HL-60/S4 treated with phorbol 12-myristate 13-acetate at 8.2 ng/mL for 4 days and 3 days (cell line): ENCODE data around the gene C1GALT1.
"Not testable (repeated sequence)": the region's sequence is repeated elsewhere in the genome, so short reads cannot be mapped to it uniquely, and the experiment has no call there.

ENCODE experiments used
- in situ Hi-C: fragments of 300-500 bp; cut with MboI; formaldehyde crosslinking; loops from 2 replicates; pipeline ENCODE4 v1.15.0; 2022; ENCODE audit warnings: low sequenced_read_pairs

The C1GALT1 gene

DNA sequence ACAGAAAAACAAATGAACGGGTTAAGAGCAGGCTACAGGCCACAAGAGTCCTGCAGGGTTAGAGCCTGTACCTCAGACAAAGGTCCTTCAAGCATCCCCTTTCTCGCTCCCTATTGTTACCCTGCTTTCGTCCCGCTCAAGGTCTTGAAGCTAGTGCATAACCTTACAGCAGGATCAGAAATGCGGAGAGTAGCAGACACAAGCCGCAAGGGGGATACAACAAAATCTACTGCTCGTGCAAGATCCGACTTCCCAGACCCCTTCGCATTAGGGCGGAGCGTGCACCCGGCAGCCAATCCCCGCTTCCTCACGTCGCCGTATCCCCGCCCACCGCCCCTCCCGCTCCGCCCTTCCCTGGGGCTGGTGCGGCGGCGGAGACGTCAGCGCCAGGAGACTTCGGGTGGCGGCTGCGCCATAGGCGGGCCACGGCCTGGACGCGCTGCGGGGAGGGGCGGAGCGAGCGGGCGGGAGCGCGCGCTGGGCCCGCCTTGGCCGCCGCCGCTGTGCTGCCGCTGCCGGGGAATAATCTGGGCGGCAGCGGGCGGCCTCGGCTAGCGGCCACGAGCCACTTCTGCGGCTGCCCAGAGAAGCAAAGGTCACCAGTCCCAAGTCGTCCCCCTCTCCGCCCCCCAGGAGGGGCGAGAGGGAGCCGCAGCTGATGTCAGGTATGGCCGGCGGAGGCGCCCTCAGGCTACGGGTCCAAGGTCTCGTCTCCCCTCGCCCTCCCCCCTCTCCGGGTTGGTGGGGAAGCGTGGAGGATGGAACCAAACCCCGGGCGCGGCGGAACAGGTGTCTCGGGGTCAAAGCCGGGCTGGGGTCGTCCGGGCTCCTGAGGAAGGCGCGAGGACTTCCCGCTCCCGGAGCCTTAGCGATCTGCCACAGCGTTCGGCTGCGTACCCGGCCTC is at the start of gene C1GALT1:
TSS of gene C1GALT1 (plus strand) at position 389 of the 905 bp plus-strand sequence. CDS start 51,776 bp downstream, outside the sequence.
- in situ Hi-C loops: no loop called here

DNA sequence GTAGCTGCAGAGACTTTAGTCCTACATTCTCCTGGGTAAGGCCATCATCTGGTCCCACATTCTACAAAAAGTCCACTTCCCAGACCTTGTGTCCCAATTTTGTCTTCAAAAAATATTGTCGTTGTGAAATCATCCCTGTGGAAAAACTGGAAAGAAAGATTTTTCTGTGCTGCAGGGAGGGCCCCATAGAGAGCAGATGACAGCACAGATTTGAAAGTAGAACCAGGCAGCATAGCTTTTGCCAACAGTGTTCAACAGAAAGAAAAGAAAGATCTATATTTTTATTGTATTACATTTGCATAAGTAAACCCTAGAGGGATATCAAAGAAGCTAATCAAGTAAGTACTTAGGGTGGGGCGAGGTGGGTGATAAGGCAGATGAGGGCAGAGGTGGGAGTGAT is 48.3 kb upstream of the C1GALT1 start:
- in situ Hi-C loops: no loop called here

DNA sequence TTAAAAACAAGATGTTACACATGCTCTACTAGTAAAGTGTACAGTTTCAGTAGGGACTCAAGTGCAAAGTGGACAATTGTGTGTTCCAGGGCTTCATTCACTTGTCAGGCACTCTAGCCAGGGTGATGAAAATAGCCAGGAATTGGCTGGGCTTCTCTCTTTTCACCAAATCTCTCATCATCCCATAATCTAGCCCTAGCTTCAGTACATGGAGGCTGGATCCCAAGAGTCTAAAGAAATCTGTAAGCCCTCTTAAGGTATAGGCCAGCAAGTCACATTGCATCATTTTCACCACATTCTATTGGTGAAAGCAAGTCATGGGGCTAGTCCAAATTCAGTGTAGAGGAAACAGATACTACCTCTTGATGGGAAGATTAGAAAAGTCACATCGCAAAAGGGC is 47.3 kb upstream of the C1GALT1 start:
- in situ Hi-C loops: no loop called here

DNA sequence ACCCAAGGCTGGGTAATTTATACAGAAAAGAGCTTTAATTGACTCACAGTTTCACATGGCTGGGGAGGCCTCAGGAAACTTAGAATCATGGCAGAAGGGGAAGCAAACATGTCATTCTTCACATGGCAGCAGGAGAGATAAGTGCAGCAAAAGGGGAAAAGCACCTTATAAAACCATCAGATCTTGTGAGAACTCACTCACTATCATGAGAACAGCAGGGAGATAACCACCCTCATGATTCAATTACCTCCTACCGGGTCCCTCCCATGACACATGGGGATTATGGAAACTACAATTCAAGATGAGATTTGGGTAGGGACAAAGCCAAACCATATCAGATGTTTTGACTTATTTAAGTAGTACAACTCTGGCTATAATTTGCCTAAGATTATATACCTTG is 46.4 kb upstream of the C1GALT1 start:
- in situ Hi-C loops: not testable (repeated sequence)

GRCh38 chr7:7136466-7137381 is 45.6 kb upstream of the C1GALT1 start:
- in situ Hi-C loops: no loop called here

DNA sequence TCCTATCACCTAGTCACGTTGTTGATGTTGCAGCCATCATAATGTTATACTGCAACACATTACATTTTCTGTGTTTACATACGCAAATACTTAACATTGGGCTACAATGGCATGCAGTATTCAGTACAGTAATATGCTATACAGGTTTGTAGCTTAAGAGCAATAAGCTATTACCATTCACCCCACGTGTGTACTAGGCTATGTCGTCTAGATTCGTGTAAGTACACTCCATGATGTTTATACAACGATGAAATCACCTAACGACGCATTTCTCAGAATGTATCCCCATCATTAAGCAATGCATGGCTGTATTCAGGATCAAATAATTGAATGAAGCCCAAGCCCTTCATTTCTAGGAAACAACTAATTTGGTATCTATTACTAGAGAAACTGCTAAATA is 43.4 kb upstream of the C1GALT1 start:
- in situ Hi-C loops: no loop called here

DNA sequence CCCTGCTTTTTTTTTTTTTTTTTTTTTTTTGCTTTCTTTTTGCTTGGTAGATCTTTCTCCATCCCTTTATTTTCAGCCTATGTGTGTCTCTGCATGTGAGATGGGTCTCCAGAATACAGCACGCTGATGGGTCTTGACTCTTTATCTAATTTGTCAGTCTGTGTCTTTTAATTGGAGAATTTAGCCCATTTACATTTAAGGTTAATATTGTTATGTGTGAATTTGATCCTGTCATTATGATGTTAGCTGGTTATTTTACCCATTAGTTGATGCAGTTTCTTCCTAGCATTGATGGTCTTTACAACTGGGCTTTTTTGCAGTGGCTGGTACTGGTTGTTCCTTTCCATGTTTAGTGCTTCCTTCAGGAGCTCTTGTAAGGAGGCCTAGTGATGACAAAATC is 38.9 kb upstream of the C1GALT1 start:
- in situ Hi-C loops: not testable (repeated sequence)

- in situ Hi-C loops: not testable (repeated sequence)
Observed at GRCh38 chr7:7145151-7145550, 37.2 kb upstream of the C1GALT1 start.

- in situ Hi-C loops: no loop called here
Observed at GRCh38 chr7:7146837-7147236, 35.5 kb upstream of the C1GALT1 start.

GRCh38 chr7:7148798-7149481 is 33.4 kb upstream of the C1GALT1 start:
- in situ Hi-C loops: no loop called here

DNA sequence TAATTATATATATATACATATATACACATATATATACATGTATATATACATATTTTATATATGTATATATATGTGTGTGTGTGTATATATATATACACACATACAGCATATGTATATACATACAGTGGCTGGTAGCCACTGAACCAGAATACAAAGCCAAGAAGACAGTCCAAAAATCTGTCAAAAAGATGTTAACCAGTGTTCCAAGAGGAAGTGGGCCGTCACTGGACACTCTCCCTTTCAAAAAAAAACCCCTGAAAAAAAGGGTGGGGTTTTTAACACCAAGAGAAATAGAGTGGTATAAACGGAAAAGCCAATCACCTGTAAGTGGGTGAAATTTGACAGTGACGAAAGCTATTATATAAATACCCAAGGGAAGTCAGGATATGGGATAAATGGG is 31.1 kb upstream of the C1GALT1 start:
- in situ Hi-C loops: no loop called here

GRCh38 chr7:7151865-7152264 is 30.5 kb upstream of the C1GALT1 start:
- in situ Hi-C loops: no loop called here

DNA sequence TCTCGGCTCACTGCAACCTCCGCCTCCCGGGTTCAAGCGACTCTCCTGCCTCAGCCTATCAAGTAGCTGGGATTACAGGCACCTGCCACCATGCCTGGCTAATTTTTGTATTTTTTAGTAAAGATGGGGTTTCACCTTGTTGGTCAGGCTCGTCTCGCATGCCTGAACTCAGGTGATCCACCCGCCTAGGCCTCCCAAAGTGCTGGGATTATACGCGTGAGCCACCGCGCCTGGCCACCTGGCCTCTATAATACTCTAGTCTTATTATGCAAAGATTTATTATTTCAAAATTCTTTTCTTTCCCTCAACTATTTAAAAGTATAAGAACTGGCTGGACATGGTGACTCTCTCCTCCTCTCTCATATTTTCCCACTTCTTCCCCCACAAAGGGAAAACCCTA is 30.0 kb upstream of the C1GALT1 start:
- in situ Hi-C loops: no loop called here

- in situ Hi-C loops: not testable (repeated sequence)
Observed at GRCh38 chr7:7154355-7154754, 28.0 kb upstream of the C1GALT1 start.

- in situ Hi-C loops: no loop called here
Observed at GRCh38 chr7:7156663-7157062, 25.7 kb upstream of the C1GALT1 start.

- in situ Hi-C loops: no loop called here
Observed at GRCh38 chr7:7157177-7157886, 25.0 kb upstream of the C1GALT1 start.

- in situ Hi-C loops: no loop called here
Observed at GRCh38 chr7:7157887-7158271, 24.5 kb upstream of the C1GALT1 start.

DNA sequence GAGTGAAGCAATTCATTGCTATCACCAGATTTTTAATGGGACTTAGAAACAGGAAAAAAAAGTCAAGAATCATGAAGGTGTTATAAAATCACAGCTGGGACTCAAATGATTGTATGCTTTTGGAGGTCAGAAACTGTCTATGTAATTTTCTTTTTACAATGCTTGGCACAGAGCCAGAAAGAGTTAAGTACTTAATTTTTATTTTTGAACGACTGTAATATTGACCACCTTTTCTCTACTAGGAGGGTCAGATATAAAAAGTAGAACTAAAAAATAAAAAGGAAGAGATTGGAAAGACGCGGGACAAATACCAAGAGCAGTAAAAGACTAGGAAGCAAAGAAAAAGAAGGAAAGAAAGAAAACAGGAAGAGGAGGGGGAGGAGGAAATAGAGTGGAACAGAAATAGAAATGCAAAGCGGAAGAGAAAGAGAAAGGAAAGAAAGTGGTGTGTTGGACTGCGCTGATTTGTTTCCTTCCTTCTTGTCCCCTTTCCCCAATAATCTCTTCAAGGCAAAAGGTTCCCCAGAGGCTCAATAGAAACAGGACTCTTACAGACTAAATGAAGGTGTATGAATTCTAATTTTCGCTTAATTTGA is 23.2 kb upstream of the C1GALT1 start:
- in situ Hi-C loops: no loop called here

GRCh38 chr7:7164591-7164990 is 17.8 kb upstream of the C1GALT1 start:
- in situ Hi-C loops: no loop called here

DNA sequence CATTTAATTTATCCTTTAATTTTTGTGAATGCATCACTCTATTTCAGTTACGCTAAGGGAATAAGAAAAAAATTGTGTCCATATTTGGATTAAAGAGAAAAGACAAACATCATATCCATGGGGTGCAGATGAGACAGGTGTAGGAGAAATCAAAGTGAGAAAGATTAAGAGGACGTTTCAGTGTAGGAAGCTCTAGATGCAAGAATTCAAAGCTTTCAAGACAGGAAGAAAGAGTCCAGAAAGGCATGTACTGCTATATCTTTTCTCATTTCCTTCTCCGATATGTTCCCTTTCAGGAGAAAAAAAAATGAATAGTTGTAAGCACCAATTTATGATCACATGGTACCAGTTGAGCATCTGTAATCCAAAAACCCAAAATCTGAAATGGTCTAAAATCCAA is 17.0 kb upstream of the C1GALT1 start:
- in situ Hi-C loops: no loop called here
